Endothelial cell of umbilical vein (primary cell): Measurements from ENCODE around the gene CNTNAP2.

Experiments used
- CTCF ChIP-seq, 2 donors: IDR thresholded peaks; 1 replicate in 1 of 2; 2 replicates in 1 of 2; pipeline ENCODE4 v1.5.1; 2011; ENCODE audit warnings: low read length in 2 of 2, mild to moderate bottlenecking in 2 of 2, moderate library complexity in 2 of 2, control low read depth in 1 of 2, inconsistent platforms in 1 of 2, low read depth in 1 of 2; ENCODE audit not compliant: insufficient read depth in 1 of 2; ENCODE audit errors: extremely low read depth in 1 of 2
- EZH2 ChIP-seq: IDR thresholded peaks from 2 replicates; pipeline ENCODE4 v1.6.1; 2012; ENCODE audit warnings: borderline replicate concordance, low read depth, mild to moderate bottlenecking, moderate library complexity, low read length, inconsistent platforms; ENCODE audit not compliant: severe bottlenecking
- FOS ChIP-seq: IDR thresholded peaks from 2 replicates; pipeline ENCODE4 v1.6.1; 2011; ENCODE audit warnings: mild to moderate bottlenecking, low read length, moderate library complexity, borderline replicate concordance; ENCODE audit not compliant: insufficient read depth
- GATA2 ChIP-seq: IDR thresholded peaks from 2 replicates; pipeline ENCODE4 v1.7.0; 2011; ENCODE audit warnings: low read depth, mild to moderate bottlenecking, moderate library complexity, mixed read lengths, low read length; ENCODE audit not compliant: insufficient read length, insufficient read depth
- JUN ChIP-seq: IDR thresholded peaks from 2 replicates; pipeline ENCODE4 v1.6.1; 2011; ENCODE audit warnings: borderline replicate concordance, low read depth; ENCODE audit not compliant: insufficient read length, insufficient read depth
- MAX ChIP-seq: IDR thresholded peaks from 2 replicates; pipeline ENCODE4 v1.6.1; 2011; ENCODE audit not compliant: insufficient read depth, insufficient read length
- MYC ChIP-seq: IDR thresholded peaks from one replicate; pipeline ENCODE4 v1.6.1; 2011; ENCODE audit warnings: mild to moderate bottlenecking, low read depth, low read length
- POLR2A ChIP-seq: IDR thresholded peaks from 2 replicates; pipeline ENCODE4 v1.6.1; 2012; ENCODE audit warnings: low read depth, mild to moderate bottlenecking, control low read depth, low read length
- POLR2AphosphoS5 ChIP-seq: IDR thresholded peaks from 2 replicates; pipeline ENCODE4 v1.6.1; 2012; ENCODE audit warnings: low read depth, mild to moderate bottlenecking, control low read depth, low read length, moderate library complexity; ENCODE audit not compliant: insufficient read depth

- no peak for TF ChIP-seq JUN
- no peak for TF ChIP-seq CTCF (IDR thresholded peaks at IDR 0.05; ENCODE audit: extremely low read depth in 1 of 2, insufficient read depth in 1 of 2, low read depth in 1 of 2, low read length in 2 of 2)
- TF ChIP-seq POLR2AphosphoS5 = no peak
- no peak for TF ChIP-seq EZH2
- TF ChIP-seq MYC = no peak
- TF ChIP-seq POLR2A = no peak
- TF ChIP-seq FOS = no peak
- no peak for TF ChIP-seq MAX
- TF ChIP-seq GATA2 = no peak
These were observed 2319.1 kb downstream of the CNTNAP2 start for GRCh38 chr7:148435715-148436114.
